ENCODE data around the gene PTPRO.
"Not testable (repeated sequence)": the region's sequence is repeated elsewhere in the genome, so short reads cannot be mapped to it uniquely, and the experiment has no call there.

Gene PTPRO

DNA sequence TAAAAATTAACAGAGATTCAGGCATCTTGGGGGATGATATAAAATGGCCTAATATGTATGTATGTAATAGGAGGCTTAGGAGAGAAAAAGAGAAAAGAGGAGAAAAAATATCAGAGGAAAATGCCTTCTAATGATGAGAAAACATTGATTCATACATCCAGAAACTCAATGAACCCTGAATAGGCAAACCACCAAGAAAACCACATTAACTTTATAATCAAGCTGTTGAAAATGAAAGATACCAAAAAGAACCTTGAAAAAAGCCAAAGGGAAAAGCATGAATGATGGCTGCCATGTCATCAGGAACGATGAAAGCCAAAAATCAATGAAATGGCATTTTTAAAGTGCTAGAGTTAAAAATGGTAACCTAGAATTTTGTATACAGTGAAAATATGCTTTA is 286.6 kb downstream of the PTPRO start:
- no peak for DNase-seq

DNA sequence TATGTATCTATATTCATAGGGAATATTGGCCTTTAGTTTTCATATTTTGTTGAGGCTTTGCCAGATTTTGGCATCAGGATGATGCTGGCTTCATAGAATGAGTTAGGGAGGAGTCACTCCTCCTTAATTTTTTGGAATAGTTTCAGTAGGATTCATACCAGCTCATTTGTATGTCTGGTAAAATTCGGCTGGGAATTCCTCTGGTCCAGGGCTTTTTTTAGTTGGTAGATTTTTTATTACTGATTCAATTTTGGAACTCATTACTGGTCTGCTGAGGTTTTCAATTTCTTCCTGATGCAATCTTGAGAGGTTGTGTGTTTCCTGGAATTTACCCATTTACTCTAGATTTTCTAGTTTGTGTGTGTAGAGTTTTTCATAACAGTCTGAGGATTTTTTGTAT is 291.7 kb downstream of the PTPRO start:
- DNase-seq: no peak

DNA sequence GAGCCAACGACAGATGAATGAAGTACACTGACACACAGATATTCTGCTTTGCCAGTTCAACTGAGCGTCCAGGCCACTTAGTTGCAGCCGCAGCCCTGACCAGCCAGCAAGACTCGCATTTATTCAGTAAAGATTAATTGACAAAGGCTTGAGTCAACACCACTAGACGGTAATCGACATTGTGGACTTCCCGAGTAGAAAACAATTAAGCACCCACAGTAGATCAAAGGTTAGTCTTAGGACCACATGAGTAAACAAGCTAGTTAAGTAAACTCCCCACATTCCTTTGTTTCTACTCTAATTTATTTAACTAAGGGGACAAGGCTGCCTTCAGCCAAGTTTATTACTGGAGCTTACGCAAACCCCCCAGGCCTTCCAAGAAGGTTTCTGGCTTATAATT is 294.2 kb downstream of the PTPRO start:
- DNase-seq: not testable (repeated sequence)

DNA sequence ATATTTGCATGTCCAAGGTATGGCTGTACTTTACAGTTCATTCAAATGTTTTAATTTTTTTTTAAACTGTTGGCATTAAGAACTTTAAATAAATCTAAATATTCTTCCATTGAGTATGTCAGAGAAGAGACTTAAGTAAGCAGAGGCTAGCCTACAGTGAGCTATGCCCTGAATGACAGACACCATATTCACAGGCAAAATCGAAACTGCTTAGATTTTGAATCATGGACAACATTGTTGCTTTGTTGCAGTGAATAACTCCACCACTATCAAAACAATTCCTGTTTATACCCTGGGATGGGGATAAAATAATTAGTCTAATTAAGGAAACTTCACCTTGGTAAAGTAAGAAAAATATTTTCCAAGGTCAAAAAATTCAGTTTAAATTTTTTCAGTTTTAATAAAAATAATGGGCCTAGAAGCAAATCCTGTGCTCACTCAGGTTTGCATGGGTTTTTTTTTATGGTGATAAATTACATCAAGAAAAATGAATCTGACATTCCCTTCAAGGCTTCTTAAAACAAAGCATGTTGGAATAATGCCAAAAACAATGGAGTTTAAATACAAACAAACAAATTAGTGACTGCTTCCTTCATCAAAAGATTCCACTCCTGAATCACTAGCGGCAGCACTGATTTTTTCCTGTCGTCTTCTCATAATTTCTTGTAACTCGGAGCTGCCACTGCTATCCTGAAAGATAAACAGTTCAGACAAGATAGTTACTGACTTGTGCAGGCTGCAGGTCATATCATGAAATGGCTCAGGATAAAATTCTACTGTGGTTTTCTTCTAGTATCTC is 298.6 kb downstream of the PTPRO start:
- no peak for DNase-seq

DNA sequence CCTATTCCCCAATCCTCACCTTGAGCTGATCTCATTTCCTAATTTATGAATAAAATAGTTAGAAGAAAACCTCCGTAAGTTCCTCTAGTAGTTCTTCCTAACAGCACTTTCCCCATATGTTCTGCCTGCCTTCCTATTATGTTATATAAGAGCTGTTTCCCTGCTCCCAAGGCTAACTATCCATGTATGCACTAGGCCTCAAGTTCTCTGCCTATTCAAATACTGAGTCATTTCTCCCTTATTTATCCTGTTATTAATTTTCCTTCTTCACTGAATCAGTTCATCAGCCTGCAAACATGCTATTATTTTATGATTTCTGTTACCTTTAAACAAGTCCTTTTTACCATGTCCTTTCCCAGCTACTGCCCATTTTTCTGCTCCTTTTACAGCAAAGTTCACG is 302.8 kb downstream of the PTPRO start:
- no peak for DNase-seq

DNA sequence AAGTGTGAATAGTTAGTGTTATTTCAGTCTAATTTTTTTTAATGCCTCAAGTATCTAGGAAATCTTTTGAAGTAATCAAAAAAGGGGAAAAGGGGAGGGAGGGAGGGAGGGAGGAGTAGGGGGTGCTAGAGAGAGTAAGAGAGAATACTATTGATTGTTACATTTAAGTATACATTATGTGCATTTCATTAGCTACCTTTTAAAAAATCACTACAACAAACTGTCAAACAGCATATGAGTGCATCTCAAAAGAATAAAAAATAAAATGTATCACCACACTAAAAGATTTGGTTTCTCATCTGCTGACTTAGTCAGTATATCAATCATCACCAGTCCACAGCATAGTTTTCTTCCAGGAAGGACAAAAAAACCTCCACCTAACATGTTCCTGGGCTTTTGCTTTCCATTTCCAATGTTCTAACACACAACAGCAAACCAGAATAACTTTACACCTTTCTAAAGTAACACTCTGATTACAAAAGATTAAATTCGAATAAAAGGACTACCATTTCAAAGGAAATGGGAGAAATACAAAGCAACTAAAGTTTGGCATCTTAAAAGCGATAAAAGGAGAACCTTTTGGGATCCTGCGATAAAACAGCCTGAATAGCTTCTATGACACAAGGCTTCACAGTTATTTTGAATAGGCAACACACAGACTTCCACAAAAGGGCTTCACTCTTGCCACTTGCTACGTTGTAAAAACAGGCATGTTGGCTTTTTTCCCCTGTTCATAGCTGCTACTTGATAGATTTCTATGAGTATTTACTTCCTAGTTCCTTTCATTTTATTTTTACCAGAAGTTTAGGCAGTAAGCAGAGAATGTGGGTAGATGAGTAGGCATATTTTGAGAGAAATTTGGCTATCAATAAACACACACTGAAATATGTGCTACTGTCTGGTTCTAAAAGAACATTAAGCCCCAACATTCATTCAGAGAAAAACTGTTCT is 306.0 kb downstream of the PTPRO start:
- no peak for DNase-seq

DNA sequence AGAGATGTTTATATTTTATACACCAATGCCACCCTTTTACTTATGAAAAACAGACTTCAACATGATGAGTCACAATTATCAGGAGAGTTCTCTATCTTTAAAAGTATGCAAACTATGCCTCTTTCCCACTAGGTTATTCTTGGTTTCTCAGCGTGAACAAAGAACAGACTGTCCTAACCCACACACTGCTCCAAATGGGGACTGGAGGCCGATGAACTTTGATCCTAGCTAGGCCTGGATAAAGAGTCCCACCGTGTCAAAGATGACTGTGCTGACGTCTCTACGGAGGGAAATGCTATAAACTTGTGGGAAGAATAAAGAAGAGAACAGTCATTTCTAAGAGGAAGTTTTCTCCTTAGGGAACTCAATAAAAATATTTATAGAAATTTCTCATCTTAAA is 306.8 kb downstream of the PTPRO start:
- no peak for DNase-seq

DNA sequence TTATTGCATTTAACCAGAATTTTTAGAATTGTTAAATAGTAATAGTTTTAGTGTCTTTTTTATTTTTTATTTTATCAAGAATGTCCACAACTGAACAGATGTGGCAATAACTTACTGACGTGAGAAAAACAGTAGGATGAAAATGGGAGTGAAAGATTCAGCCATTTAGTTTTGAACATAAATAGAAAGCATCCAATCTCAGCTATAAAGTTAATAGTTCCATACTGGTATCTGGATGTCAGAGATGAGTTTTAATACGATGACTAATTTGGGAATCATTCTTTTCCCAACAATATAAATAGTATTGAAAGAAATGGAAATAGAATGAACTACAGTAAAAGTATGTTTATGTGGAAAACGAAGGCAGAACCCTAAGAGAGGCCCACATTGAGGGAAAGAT is 307.5 kb downstream of the PTPRO start:
- no peak for DNase-seq

DNA sequence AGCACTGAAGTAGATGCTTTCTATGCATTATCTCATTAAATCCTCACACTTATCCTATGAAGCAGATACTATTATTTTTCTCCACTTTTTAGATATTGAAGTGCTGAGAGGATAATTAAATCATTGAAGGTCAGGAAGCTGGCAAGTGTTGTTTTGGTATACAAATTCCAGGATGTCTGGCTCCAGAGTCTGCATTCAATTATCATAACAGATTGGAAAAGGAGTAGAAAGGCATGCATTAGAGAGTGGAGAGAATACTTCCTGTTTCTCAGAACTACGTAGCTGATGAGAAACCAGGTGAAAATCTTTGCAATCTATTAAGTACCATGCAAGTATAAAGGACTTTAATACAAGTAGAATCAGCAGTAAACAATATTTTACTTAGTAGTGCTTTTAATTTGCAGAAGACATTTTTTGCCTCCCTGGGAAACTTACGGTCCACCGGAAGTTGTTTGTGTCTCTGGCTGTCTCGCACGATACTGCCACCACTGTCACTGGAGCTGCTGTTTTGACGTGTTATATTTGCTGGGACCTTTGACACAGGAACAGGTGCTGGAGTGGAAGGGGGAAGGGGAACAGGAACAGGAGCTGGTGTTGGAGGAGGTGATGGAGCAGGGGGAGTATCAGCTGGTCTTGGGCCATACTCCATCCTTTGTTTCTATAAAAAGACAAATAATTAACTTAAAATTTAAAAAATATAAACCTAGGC is 308.9 kb downstream of the PTPRO start:
- no peak for DNase-seq

DNA sequence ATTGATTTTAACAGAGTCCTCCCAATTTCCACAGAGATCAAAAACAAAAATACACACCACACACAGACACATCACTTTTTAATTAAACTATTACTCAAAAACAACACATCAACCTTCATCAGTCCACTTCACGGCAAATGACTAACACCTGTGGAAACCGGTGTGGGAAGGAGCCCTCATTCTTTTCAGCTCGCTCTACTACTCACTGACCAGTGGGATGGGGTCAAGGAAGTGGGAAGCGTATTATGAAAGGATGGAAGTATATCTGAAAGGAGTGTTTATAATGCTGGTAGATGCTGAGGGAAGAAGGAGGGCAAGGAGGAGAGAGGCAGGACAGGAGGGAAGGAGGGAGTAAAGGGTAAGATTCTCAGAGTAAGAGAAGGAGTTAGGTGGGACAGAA is 310.4 kb downstream of the PTPRO start:
- DNase-seq: no peak

DNA sequence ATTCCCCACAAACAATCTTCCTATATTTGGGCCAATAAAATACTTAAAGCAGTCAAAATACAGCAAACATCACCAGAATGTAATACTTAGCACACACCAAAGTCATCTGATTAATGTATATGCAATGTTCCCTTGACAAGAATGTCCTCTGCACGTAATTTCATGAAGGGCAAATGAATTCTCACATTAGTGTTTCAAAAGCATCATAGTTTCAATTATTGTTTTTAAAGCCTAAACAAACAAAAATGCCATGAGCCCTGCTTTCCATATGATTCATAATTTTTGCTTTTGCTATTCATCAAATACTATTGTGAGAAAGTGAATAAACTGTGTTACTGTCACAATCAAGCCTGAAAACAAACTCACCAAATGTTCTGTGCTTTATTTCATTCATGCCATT is 310.9 kb downstream of the PTPRO start:
- no peak for DNase-seq

DNA sequence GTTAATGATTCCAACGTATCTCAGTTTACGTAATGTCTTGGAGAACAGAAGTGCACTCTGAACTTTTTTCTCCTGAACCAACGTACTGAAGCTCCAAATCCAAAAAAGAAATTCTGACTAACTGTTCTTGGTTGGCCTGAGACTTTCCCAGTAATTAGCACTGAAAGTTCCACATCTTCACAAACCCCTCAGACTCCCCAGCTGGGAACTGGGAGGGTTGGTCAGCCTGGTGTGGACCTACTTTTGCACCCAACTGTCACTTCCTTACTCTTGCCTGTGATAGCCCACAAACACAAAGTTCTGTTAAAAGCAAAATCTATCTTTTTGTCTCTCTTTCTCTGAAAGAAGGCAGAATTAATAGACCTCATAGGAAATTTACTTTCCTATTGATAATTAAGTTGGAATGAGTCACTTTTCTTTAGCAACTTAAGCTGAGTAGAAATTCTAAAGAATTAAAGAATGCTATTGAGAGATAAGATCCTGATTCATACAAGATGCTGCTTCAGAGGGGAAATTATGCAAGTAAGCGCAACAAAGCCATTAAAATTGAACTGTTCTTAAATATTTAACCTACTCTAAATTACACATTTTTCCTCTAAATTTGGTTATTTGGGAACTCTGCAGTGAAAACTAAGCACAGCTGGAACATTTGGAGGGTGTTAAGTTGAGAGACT is 311.8 kb downstream of the PTPRO start:
- no peak for DNase-seq

DNA sequence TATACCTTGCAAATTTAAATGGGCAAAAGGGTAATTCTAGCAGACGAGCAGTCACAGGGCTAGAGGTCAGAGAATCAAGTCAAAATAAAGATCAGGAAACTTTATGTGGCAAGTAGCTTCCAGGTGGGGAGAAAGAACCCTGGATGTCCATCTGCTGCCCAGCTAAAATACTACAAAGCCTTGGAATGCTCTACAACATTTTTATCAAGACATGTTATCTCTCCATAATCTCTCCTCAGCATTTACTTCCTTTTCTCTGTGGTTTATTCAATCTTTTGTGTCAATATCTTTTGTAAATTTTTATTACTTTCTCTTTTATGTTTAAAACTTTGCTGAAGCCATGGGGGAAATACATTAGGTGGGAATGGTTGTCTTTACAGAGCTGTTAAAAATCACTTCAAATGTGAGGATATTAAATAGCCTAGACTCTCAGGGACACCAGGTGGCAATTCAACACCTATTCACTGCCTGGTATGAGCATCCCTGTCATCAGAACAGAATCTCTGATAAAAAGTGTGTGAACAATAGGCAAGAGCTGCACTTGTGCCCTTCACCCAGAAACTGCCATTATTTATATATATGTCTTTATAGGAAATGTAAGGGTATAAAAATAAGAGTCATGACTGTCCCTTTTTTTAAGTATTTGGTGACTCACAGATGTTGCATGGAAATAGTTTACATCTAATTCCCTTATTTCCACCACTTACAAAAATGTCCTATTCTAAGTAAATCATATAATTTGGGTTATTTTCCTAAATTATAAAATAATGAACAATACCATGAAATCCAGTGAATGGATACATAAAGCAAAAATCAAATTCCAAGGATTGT is 314.0 kb downstream of the PTPRO start:
- no peak for DNase-seq

DNA sequence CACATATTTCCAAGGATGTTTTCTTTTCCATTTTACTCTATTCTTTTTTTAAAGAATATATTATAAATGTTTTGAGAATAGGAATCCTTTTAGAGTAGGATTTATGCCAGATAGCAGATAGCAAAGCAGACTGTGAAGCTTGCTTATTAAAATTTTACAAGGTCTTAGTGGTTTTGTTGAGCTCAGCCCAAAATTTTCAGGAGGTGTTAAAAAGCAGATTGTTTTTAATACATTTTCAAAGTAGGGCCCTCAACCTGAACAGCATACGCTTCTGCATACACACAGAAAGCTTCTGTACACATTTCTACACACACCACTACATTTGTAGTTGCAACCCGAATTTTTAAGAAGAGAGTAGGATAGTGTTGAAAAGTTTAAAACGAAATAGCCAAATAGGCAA is 315.9 kb downstream of the PTPRO start:
- DNase-seq: no peak

DNA sequence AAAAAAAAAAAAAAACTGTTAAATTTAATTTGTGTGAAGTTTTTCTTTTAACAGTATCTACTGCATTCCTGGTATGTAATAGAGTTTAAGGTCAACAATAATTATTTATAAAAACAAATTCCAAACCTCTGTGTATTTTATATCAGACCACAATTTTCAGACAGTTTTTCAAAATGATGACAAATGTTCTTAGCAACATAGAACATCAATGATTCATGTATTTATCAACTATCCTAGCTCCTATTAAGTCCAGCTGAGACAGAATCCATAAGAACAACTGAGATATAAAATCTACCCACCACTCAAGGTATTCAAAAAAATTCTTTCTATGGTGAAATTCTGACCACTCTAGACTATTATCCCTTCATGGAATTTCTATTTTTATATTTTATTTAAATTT is 322.4 kb downstream of the PTPRO start:
- DNase-seq: no peak

DNA sequence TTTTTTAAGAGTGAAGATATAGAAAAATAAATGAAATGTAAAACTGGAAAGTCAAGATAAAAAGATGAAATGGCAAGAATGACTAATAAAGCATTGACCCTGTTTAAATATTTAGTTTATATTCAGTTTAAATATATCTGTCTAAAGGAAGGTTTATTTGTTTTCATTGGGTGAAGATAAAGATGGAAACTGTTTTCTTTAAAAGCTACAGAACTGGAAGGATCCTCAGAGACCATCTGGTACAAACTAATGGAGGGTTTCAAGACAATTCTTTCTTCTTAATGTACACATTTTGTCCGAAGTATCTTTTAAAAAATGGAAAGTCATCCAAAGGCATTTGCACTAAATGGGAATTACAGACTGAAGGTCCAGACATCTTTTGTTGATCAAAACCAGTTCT is 324.3 kb downstream of the PTPRO start:
- DNase-seq: no peak
